HG02981 (cell line): Measurements from ENCODE around the gene KLK11.

Experiments used
- ATAC-seq: cut with Tn5 transposase; IDR thresholded peaks from one replicate; pipeline ENCODE4 v1.9.1; 2021; ENCODE audit warnings: mild to moderate bottlenecking, moderate library complexity; ENCODE audit not compliant: unreplicated experiment

The KLK11 gene

DNA sequence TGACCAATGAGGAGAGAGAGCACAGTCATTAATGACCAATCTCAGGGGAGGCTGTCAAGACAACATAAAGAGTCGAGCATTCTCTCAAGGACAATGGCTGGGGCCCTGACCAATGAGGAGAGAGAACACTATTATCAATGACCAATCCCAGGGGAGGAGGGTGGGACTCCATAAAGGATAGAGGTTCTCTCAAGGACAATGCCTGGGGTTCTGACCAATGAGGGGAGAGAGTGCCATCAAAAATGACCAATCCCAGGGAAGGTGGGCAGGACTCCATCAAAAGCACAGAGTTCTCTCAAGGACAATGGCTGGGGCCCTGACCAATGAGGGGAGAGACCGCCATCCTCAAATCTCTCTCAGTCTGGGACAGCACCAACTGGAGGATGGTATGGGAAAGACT lies 3.3 kb upstream of the KLK11 start:
- ATAC-seq = no peak

DNA sequence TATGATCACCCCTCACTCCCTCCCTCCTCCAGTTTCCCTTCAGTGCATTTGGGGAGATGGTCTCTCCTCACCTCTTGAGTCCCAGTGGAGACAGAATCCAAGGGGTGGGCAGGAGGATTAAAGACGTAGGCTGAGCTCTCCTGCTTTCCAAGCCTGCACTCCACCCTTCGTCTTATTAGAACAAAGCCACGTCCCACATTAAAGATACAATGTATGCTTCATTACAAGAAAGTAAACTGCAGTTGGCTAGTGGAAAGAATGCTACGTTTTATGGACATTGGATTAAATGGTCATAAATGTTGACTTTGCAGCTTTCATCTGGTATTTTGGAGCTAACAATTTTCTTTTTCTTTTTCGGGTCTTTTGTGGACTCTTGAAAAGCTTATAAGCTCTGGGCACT lies 1.5 kb upstream of the KLK11 start:
- no peak for ATAC-seq

DNA sequence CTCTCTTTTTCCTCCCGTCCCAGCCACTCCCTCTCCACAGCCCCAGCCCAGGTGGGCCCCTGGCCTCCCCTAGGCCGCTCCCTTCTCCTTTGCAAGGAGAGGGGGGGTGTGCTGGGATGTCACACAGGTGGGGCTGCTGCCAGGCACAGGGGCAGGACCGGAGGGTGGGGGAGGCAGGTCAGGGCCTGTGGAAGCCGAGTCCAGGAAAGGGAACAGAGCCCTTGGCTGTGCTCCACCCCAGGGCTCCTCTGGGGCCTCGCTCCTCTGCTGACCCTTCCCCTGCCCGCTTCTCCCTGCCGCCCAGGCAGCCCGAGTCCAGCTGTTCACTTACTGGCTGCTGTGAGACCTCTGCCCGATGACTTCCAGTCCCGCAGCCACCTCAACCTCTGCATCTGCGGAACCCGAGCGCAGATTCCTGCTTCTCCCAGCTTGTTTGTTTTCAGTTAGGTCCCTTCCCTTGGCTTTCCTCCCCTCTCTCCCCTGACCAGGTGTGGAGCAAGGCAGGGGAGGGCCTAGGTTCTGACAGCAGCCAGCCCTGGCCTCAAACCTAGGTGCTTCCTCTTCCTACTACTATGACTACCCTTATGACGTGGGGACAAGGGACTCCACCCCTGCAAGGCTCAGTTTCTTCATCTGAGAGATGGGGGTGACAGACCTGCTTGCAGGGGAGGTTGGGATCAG lies 850 bp upstream of the KLK11 start:
- no peak for ATAC-seq

DNA sequence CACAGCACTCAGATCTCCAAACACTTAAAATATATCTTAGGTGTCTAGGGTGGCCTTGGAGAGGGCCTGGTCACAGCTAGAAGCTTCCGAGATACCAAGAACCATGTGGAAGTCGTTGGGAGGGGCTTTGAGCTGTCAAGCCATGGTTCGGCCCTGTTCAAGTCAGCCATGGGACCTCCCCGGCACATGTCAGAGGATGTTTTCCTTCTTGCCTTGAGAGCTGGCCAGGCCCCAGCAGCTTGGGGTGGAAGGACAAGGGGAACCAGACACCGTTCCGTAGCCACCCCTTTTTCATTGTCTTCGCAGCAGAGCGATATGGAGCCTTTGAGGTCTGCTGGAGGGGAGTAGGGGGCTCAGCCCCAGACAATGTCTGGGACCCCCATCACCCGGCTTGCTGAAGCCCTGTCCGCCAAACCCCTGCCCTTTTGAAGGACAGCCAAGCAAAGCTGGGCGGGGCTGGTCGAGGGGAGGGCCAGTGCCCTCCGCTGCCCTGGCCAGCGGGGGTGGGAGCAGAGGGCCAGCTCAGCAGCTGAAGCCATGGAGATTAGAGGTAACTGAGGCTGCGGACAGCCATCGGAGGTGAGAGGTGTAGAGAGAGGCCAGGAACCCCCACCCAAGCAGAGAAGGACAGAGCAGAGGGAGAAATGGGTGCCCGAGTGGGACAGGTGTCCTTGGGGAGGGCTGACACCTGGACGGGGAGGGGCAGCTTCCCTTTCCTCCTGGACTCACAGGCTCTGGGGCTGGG lies 435 bp downstream of the KLK11 start:
- no peak for ATAC-seq

DNA sequence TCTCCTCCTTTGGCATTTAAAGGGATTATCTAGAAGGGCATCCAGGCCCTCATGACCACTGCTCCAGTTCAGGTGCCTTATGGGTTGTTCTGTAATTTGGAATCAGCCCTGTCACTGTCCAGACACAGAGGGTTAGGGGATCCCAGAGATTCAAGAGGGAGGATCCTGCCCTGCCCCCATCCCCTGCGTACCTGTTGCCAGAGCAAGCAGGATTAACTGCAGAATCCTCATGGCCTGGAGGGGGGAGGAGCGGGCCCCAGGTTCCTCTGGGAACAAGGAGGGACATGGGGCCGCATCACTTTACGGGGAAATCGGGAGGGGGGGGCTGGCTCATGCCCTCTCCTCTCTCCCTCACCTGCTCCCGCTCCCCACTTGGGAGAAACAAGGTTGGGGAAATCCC lies 1.0 kb downstream of the KLK11 start:
- ATAC-seq = no peak

DNA sequence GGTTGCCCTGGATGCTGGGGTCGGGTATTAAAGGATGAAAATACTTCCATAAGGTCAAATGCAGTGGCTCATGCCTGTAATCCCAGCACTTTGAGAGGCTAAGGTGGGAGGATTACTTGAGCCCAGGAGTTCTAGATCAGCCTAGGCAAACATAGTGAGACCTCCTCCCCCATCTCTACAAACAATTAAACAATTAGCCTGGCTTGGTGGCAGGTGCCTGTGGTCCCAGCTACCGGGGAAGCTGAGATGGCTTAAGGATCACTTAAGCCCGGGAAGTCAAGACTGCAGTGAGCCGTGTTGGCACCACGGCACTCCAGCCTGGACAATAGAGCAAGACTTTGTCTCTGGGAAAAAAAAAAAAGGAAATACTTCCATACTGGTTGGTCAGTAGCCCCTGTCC lies 1.5 kb downstream of the KLK11 start:
- ATAC-seq = no peak

DNA sequence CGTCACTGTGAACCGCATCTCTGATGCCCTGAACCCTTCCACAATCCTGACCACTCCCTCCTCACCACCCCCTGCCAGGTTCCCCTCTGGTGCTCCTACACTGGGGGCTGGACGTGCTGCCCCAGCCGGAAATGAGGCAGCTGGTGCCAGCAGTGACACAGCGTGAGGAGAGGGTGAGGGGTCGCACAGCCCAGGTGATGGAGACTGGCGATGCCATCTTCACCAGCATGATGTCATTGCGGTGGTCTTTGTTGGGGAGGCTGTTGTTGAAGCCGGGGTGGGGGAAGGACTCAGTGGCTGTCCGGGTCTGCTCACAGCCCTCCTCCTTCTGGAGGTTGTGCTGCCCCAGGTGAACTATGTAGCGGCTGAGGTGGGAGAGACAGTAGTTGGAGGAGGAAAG lies 2.5 kb downstream of the KLK11 start:
- ATAC-seq = no peak

DNA sequence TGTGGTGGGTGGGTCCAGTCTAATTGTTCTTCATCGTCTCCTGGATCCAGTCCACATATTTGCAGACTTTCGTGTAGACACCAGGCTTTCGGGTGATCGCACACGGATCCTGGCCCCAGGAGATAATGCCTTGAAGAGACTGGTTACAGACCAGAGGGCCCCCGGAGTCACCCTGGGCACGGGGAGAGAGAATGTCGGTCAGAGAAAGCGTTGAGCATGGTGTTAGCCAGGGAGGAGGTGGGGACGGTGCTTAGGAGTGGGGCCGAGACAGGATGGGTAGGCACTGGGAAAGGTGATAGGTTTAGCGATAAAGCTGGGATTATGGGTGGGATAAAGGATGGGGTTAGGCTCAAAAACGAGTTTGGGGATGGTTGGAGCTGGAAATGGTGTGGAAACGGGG lies 3.9 kb downstream of the KLK11 start:
- ATAC-seq = no peak

DNA sequence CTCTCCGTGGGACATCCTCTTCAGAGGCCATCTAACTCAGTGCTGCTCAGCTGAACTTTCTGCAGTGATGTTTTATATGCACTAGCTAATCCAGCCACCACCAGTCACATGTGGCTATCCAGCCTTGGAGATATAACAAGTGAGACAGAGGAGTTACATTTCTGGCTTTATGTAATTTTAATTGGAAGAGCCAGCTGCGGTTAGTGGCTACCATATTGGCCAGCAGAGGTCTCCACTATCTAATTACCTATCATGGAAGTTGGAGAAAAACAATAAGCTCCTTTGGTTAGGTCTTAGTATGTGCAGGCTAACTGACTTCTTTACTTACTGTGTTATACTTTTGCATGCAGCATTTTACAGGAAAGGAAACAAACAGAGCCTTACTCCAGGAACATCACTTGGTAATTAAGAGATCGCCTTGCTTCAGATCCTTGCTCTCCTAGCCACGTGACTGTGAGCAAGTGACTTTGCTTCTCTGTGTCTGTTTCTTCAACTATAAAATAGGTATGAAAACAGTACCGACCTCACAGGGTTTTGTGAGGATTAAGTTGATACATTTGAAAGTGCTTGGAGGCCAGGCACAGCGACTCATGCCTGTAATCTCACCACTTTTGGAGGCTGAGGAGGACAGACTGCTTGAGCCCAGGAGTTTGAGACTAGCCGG lies 5.3 kb downstream of the KLK11 start:
- ATAC-seq = no peak

DNA sequence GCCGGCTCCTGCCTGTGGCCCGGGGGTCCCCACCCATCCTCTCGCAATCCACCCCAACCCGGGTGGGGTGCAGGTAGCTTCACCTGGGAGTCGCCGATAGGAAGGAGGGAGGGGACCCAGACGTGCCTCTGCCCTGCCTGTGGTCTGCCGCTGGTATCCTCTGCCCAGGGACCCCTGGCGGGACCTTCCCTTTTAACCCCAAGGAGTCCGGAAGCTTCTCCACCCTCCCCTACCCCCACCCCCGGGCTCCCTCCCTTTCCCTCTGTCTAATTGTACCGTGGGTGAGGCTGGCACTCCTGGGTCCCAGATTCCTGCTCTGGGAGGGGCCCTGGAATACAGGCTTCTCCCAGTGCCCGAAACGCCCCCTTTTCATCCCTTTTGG lies 6.9 kb downstream of the KLK11 start, which contains the start of gene KLK10:
Gene KLK10 (minus strand): TSS at position 166 of the 382 bp plus-strand sequence. CDS start 579 bp downstream, outside the sequence.
- no peak for ATAC-seq

DNA sequence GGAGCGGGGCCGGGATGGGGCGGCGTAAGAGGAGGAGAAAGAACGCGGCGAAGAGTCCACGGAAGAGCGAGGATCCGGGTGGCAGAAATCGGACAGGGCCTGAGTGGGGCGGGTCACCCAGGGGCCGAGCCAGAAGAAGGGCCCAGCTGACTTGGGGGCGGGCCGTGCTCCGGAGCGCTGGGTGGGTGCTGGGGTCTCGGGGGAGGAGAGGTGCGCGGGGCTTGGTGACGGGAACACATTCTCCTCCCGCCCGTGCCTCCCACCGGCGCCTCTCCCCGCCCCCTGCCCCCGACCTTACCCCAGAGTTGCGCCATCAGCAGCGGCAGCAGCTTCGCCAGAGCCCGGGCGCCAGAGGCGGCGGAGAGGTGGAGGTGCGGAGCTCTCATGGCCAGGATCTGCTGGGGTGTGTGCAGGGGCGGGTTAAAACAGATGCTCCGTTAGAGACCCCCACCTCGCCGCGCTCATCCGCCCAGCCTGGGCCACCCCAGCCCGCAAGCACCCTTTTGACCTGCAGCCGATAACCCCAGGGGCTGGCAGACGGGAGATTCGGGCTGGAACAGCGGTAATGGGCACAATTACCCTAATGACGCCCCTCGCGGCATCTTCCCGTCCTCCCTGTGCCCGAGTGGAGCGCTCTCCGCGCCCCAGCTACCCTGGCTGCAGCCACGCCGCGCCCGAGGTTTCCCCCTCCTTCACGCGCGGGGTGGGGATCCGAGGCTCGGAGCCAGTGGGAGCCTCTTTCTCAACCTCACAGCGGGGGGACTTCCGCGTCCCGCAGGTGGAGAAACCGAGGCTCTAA lies 7.5 kb downstream of the KLK11 start:
- ATAC-seq = no peak

DNA sequence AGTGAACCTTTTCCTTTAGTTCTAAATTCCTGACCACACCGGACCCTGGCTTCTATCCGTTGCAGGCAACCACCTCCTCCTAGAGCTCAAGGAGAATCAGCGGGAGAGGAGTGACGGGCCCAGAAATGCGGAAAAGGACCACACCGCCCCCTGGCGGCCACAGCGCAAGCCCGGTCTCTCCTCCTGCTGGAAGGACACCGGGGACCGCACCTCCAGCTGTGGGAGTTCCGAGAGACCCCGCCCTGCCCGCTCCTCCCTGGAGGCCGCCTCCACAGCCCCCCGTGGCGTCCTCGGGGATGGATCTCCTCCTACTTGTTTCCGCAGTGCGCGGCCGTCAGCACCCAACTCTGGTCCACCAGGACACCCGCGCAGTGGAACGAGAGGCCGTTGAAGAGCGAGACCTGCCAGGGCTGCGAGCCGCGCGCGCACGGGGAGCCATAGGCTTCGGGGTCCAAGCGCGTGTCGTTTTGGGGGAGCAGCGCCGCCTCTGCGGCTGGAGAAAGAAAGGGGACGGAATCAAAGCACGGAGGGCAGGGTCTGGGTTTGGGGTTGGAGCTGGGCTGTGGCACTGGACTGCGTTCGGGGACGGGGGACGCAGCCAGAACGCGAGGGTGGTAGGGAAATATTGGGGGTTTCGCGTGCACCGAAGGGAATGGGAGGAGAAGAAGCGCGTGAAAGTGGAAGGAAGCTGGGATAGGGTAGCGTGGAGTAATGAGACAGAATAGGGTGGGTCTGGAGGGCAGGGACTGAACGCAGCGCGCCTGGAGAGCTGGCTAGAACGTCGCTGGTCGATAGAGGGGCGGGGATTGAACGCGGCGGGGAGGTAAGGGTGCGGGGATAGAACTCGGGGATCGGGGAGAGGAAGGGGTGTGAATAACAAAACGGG lies 9.4 kb downstream of the KLK11 start:
- ATAC-seq = no peak

DNA sequence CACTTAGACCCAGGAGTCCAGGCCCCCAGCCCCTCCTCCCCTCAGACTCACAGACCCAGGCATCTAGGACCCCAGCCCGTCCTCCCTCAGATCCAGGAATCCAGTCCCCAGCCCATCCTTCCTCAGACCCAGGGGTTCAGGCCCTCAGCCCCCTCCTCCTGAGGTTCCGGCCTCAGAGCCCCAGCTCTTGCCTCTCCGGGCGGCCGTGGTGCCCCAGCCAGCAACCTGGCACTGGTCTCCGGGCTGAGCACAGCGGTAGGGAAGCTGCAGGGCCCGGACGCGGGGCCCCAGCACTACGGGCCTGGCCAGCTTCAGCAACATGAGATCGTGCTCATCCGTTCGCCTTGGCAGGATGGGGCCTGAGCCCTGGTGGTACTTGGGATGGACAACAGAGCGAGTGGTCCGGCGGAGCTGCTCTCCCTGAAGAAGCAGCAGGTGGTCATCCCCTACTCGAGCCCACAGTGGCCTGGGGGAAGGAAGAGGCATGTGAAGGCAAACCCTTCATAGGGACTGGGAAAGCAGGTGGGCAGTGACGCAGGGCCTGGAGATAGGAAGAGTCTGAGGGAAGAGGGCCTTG lies 10.6 kb downstream of the KLK11 start:
- ATAC-seq = no peak

DNA sequence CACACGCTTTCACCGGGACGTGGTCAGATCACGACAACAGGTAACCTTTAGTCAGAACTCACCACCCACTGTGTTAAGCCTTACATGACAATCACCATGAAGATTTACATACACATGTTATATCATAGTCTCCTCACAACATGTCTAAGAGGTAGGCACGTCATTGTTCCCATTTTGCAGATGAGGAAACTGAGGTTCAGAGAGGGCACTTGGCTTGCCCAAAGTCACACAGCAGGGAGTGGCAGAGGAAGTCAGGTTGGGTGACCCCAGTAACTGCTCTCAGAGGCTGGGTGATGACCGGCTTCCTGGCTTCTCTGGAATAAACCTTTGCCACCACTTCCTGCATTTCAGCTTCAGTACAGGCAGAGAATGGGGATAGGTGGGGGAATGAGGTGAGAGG lies 12.2 kb downstream of the KLK11 start:
- no peak for ATAC-seq

DNA sequence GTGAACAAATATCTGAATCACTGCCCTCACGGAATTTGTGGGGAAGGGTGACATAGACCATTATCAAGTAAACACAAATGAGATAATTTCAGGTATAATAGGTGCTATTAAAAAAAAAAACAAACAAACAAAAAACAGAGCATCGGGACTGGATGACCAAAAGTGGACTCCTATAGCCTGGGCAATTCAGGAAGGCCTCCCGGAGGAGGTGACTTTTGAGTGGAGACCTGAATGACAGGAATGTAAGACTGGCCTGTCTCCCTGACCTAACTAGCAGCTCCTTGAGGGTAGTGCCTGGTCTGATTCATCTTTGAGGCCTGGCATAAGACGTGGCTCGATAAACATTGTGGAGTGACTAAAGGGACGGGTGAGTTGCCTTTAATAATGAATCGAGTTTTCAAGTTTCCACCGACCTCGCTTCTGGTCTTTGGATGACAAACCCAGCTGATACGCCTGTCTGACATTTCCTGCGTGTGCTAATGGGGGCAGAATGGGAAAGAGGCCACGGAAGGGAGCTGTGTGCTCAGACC lies 13.7 kb downstream of the KLK11 start:
- ATAC-seq = no peak

DNA sequence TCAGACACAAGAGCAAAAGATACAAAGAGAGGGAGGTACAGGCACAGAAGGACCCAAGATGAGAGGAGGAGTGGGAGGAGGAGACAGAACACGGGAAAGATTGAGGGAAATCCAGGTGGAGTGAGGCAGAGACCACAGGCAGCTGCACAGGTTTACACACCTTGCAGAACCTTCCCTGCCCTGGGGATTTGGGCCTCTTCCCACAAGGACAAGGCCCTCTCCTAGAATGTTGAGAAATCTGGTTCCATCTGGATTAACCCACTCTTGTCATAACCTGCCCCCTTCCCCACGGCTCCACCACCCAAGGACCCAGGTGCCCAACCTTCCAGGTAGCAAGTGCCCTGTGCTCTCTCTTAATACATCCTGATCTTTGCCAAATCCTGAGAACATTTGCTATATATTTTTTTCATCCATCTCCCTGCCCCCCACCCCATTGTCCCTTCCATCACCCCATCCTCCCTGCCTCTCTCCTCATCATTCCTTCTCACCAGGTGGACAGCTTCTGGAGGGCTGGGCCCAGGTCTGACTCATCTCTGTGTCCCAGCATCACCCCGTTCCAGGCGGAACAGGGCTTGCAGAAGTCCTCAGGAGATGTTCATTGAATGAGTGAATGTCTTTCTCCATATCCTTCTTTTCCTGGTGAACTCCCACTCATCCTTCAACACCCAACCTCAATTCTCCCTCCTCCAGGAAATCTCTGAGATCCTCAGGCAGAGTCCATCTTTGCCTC lies 16.2 kb downstream of the KLK11 start:
- ATAC-seq = no peak

DNA sequence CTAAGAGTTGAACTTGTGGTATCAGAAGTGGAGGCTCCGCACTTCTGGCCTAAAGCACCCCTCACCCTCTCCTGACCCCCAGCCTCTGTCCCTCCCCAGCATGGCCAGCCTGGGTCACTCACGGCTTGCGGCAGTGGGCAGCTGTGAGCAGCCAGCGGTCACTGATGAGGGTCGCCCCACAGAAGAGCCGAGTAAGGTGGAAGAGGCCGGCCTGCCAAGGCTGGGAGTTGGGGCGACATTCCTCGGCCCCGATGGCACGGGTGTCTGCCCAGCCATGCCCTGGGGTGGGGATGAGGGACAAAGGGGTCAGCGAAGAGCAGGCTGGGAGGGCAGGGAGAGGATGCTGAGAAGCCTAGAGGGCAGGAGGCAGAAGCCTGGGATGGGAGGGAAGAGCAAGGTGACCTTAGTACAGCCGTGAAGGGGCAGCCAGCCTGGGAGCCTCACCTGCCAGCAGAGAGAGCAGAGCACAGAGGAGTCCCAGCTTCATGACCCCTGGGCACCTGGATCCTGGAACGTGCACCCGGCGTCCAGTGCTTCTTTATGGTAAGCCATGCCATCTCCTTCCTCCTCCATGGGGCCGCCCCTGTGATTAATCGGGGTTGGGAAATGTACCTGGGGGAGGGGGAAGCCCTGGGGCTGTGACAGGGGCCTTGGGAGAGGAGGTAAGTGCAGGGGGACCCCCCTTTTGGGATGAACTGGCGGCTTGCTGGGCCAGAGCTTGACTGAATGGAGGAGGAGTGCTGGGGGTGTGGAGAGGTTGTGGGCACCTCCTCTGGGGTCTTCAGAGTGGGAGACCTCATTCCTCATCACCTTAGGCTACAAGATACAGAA lies 17.1 kb downstream of the KLK11 start:
- no peak for ATAC-seq

DNA sequence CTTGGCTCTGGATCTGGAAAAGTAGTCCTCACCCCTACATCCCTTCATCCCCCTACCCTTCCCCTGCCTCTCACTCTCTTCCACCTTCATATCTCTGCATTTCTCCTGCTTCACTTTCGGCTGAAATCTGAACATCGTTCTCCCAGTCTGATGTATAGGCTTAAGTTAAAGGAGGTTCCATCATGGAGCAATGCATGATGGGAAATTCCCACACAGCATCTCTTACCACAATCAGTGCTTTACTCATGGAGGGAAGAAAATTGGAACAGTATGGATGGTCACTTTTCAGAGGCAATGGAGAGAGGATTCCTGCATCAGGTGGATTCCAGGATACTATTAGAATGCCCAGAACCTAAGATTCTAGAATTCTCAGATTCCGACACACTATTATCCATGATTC lies 18.9 kb downstream of the KLK11 start:
- no peak for ATAC-seq
